ENCODE results near the gene CD36. TPM values are rescaled to one million over a fixed set of nuclear protein-coding genes. Genes with fewer than 3 reads are reported as not detected.
"Not testable (repeated sequence)": the region's sequence is repeated elsewhere in the genome, so short reads cannot be mapped to it uniquely, and the experiment has no call there.

CD36 gene
- total RNA-seq, 2 experiments from 2014 or later = not detected

GRCh38 chr7:80662252-80662651, 23.8 kb downstream of the CD36 start:
- H3K9me3 Mint-ChIP-seq = no peaks in the 10 kb centered on the region
- DNase-seq = no peak
- H3K4me1 Mint-ChIP-seq (ENCODE audit: low read depth) = no peaks in the 10 kb centered on the region
- intact Hi-C loops (cut with micrococcal nuclease) = no loop called here
- CTCF ChIA-PET = no interaction called here
- H3K4me3 Mint-ChIP-seq = no peak overlapping the region
- POLR2A ChIA-PET = no interaction called here
- H3K27me3 Mint-ChIP-seq = no peaks in the 10 kb centered on the region
- H3K36me3 Mint-ChIP-seq = no peaks in the 10 kb centered on the region
- no peak overlapping the region for H3K27ac Mint-ChIP-seq

- CTCF ChIA-PET = interaction anchor here (0.8 kb wide), 1 partner anchor 13 kb away, joined by 4 read pairs; no protein-coding TSS in a partner anchor
- Mint-ChIP-seq H3K4me3 (no peak overlapping the region), H3K27ac (no peak overlapping the region), H3K27me3 (no peaks in the 10 kb centered on the region), H3K9me3 (no peaks in the 10 kb centered on the region), H3K36me3 (no peaks in the 10 kb centered on the region), H3K4me1 (ENCODE audit: low read depth) (no peaks in the 10 kb centered on the region)
- POLR2A ChIA-PET = no interaction called here
- intact Hi-C loops (cut with micrococcal nuclease) = no loop called here
- DNase-seq = no peak
These were observed 27.1 kb downstream of the CD36 start for GRCh38 chr7:80665526-80665925.

DNA sequence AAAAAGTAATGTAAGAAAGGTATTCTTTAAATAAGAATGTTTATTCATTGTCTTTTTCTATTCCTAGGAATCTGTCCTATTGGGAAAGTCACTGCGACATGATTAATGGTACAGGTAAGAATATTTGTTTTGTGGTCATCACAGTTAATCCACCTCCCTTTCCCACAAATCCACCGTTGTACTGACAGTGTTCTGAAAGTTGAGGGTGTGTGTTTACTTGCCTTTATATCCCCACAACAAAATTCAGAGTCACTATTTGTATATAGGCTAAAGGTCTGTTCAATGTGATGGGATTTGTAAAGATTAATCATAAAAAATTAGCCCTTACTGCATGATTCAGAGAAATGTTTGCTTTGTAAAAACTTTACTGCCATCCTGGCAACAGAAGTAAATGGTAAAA, 27.9 kb downstream of the CD36 start:
- no peaks in the 10 kb centered on the region for H3K4me1 Mint-ChIP-seq (ENCODE audit: low read depth)
- no peak for DNase-seq
- H3K27ac Mint-ChIP-seq = no peak overlapping the region
- no peak overlapping the region for H3K4me3 Mint-ChIP-seq
- CTCF ChIA-PET = no interaction called here
- POLR2A ChIA-PET = no interaction called here
- H3K27me3 Mint-ChIP-seq = no peaks in the 10 kb centered on the region
- H3K36me3 Mint-ChIP-seq = no peaks in the 10 kb centered on the region
- no peaks in the 10 kb centered on the region for H3K9me3 Mint-ChIP-seq
- intact Hi-C loops (cut with micrococcal nuclease) = no loop called here

DNA sequence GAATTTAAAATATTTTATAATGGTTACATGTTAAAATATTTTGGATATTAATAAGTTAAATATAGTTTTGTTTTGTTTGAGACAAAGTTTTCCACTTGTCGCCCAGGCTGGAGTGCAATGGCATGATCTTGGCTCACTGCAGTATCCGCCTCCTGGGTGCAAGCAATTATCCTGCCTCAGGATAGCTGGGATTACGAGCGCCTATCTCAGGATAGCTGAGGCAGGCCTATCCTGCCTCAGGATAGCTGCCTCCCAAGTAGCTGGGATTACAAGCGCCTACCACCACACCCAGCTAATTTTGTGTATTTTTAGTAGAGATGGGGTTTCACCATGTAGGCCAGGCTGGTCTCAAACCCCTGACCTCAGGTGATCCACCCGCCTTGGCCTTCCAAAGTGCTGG, 30.9 kb downstream of the CD36 start:
- intact Hi-C loops (cut with micrococcal nuclease); H3K4me1 Mint-ChIP-seq (ENCODE audit: low read depth); H3K9me3 Mint-ChIP-seq; H3K4me3 Mint-ChIP-seq; CTCF ChIA-PET; DNase-seq; H3K27ac Mint-ChIP-seq; H3K27me3 Mint-ChIP-seq; H3K36me3 Mint-ChIP-seq; POLR2A ChIA-PET: not testable (repeated sequence)

DNA sequence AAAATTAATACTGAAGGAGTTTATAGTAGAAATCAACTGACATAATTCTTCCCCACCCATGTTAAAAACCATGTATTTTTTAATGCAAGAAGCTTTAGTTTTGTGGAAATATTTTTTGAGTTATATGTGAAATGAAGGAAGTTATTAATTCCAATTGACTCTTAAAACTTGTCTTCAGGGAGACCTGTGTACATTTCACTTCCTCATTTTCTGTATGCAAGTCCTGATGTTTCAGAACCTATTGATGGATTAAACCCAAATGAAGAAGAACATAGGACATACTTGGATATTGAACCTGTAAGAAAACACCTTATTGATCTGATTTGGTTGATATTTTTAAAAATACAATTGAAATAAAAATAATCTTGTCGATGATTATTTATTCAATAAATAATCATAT, 33.3 kb downstream of the CD36 start:
- H3K27me3 Mint-ChIP-seq = no peaks in the 10 kb centered on the region
- no peaks in the 10 kb centered on the region for H3K9me3 Mint-ChIP-seq
- no peaks in the 10 kb centered on the region for H3K36me3 Mint-ChIP-seq
- ChIA-PET CTCF (no interaction called here), POLR2A (no interaction called here)
- H3K4me1 Mint-ChIP-seq (ENCODE audit: low read depth) = no peaks in the 10 kb centered on the region
- no peak for DNase-seq
- intact Hi-C loops (cut with micrococcal nuclease) = no loop called here
- no peak overlapping the region for H3K4me3 Mint-ChIP-seq
- no peak overlapping the region for H3K27ac Mint-ChIP-seq

DNA sequence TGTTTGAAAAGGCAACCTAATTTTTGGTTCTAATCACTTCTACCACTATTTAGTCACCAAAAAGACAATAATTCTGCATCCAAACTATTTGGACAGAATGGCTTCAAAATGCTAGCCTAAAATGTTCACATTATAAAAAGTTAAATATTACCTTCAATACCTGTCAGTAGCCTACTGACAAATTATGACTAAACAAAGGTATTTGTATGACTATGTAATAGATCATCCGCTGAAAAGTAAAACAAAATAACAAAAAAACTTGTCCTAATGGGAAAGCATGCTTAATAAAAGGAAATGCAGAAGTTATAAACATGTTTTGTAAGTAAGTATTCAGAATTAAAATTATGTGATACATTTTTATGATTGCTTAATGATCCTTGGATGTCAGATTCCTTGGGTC, 36.6 kb downstream of the CD36 start:
- Mint-ChIP-seq H3K27me3 (no peaks in the 10 kb centered on the region), H3K4me3 (no peak overlapping the region), H3K9me3 (no peaks in the 10 kb centered on the region), H3K4me1 (ENCODE audit: low read depth) (no peaks in the 10 kb centered on the region), H3K27ac (no peak overlapping the region), H3K36me3 (no peaks in the 10 kb centered on the region)
- ChIA-PET CTCF (interaction anchor here (1.5 kb wide), 1 partner anchor 16 kb away, joined by 3 read pairs; no protein-coding TSS in a partner anchor), POLR2A (no interaction called here)
- DNase-seq = no peak
- intact Hi-C loops (cut with micrococcal nuclease) = no loop called here

DNA sequence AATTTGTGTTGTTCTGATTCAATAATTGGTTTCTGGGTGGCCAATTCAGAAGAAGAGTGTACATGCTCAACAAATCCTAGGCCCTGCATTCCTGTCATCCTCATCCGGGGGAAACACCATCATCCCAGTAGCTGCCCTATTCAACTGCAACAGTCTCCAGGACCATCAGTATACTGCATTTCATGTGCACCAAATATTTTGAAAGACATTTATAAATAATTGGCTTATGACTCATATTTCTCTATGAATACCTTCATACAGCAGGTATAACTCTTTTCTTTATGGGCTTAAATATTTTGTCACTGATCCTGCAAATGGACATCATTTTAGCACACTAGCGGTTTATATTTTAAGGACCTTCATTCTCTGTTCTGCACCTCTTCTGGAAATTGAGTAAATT, 38.0 kb downstream of the CD36 start:
- H3K27me3 Mint-ChIP-seq = no peaks in the 10 kb centered on the region
- POLR2A ChIA-PET = no interaction called here
- no peaks in the 10 kb centered on the region for H3K36me3 Mint-ChIP-seq
- no peak overlapping the region for H3K4me3 Mint-ChIP-seq
- H3K27ac Mint-ChIP-seq = no peak overlapping the region
- H3K4me1 Mint-ChIP-seq (ENCODE audit: low read depth) = no peaks in the 10 kb centered on the region
- DNase-seq = no peak
- no peaks in the 10 kb centered on the region for H3K9me3 Mint-ChIP-seq
- CTCF ChIA-PET = interaction anchor here (1.5 kb wide), 1 partner anchor 18 kb away, joined by 3 read pairs; no protein-coding TSS in a partner anchor
- intact Hi-C loops (cut with micrococcal nuclease) = no loop called here

GRCh38 chr7:80677629-80678028, 39.2 kb downstream of the CD36 start:
- H3K4me3 Mint-ChIP-seq = no peak overlapping the region
- DNase-seq = no peak
- POLR2A ChIA-PET = no interaction called here
- no peaks in the 10 kb centered on the region for H3K36me3 Mint-ChIP-seq
- intact Hi-C loops (cut with micrococcal nuclease) = no loop called here
- CTCF ChIA-PET = interaction anchor here (0.9 kb wide), 1 partner anchor 12 kb away, joined by 4 read pairs; no protein-coding TSS in a partner anchor
- no peaks in the 10 kb centered on the region for H3K27me3 Mint-ChIP-seq
- H3K9me3 Mint-ChIP-seq = no peaks in the 10 kb centered on the region
- no peaks in the 10 kb centered on the region for H3K4me1 Mint-ChIP-seq (ENCODE audit: low read depth)
- H3K27ac Mint-ChIP-seq = no peak overlapping the region

- H3K27me3 Mint-ChIP-seq = no peaks in the 10 kb centered on the region
- no peaks in the 10 kb centered on the region for H3K36me3 Mint-ChIP-seq
- CTCF ChIA-PET = interaction anchor here (0.9 to 2.5 kb wide), 2 partner anchors 14 to 19 kb away, joined by 4 to 6 read pairs; no protein-coding TSS in a partner anchor
- no peak overlapping the region for H3K27ac Mint-ChIP-seq
- H3K4me1 Mint-ChIP-seq (ENCODE audit: low read depth) = no peaks in the 10 kb centered on the region
- intact Hi-C loops (cut with micrococcal nuclease) = no loop called here
- no peak overlapping the region for H3K4me3 Mint-ChIP-seq
- no peak for DNase-seq
- H3K9me3 Mint-ChIP-seq = no peaks in the 10 kb centered on the region
- POLR2A ChIA-PET = no interaction called here
These were observed 40.3 kb downstream of the CD36 start for GRCh38 chr7:80678707-80679106.

DNA sequence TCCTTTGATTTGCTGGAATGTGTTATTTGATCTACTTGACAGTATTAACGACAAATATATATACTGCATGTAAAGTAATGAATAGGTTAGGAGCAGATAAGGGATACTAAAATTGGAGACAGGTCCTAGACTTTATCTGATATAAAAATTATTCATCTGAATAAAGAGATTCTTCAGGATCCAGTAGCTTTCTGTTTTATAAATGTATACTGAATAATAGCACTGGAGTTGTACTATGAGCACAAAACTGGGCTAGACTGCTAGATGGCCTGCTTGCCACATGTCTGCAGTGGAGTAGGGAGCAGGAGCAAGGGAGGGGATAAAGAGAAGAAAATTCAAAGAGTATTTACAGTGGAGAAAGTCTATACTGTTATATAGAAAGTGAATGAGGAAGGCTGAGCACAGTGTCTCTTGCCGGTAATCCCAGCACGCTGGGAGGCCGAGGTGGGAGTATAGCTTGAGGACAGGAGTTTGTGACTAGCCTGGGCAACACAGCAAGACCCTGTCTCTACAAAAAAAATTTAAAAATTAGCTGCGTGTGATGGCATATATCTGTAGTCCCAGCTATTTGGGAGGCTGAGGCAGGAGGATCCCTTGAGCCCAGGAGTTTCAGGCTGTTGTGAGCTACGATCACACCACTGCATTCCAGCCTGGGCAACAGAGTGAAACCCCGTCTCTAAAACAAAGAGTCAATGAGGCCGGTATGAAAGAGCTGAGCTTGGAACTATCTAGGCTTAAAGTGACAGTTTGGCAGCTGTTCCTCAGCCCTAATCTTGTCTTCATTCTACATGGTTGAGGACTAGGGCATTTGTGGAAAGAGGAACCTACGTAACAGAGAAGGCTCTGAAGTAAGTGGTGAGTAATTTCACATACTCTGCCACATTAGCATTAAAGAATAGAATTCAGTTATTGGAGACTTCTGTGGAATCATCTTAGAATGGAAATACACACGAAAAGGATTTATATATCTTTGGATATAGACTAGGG, 41.8 kb downstream of the CD36 start:
- Mint-ChIP-seq H3K9me3 (peaks cover 5% of the 10 kb centered on the region), H3K36me3 (no peaks in the 10 kb centered on the region), H3K27ac (no peak overlapping the region), H3K4me3 (no peak overlapping the region), H3K4me1 (ENCODE audit: low read depth) (no peaks in the 10 kb centered on the region), H3K27me3 (no peaks in the 10 kb centered on the region)
- DNase-seq = no peak
- ChIA-PET POLR2A (no interaction called here), CTCF (interaction anchor here (2.5 kb wide), 1 partner anchor 18 kb away, joined by 6 read pairs; no protein-coding TSS in a partner anchor)
- intact Hi-C loops (cut with micrococcal nuclease) = no loop called here

GRCh38 chr7:80681272-80681885, 42.9 kb downstream of the CD36 start:
- DNase-seq = no peak
- Mint-ChIP-seq H3K4me1 (ENCODE audit: low read depth) (no peaks in the 10 kb centered on the region), H3K36me3 (no peaks in the 10 kb centered on the region), H3K27me3 (no peaks in the 10 kb centered on the region), H3K9me3 (peaks cover 7% of the 10 kb centered on the region), H3K27ac (no peak overlapping the region), H3K4me3 (no peak overlapping the region)
- CTCF ChIA-PET = no interaction called here
- POLR2A ChIA-PET = no interaction called here
- intact Hi-C loops (cut with micrococcal nuclease) = no loop called here

- no peaks in the 10 kb centered on the region for H3K27me3 Mint-ChIP-seq
- no peak overlapping the region for H3K27ac Mint-ChIP-seq
- DNase-seq = no peak
- ChIA-PET POLR2A (no interaction called here), CTCF (interaction anchor here (1.0 kb wide), 1 partner anchor 24 kb away, joined by 3 read pairs; no protein-coding TSS in a partner anchor)
- no peaks in the 10 kb centered on the region for H3K36me3 Mint-ChIP-seq
- intact Hi-C loops (cut with micrococcal nuclease) = no loop called here
- H3K4me3 Mint-ChIP-seq = no peak overlapping the region
- H3K9me3 Mint-ChIP-seq = peaks cover 7% of the 10 kb centered on the region
- no peaks in the 10 kb centered on the region for H3K4me1 Mint-ChIP-seq (ENCODE audit: low read depth)
These were observed 44.3 kb downstream of the CD36 start for GRCh38 chr7:80682744-80683143.

Measured in activated CD4-positive, alpha-beta memory T cell treated with anti-CD3 and anti-CD28 coated beads for 36 hours (primary cell).